ENCODE measurements around the gene KRAS.

GRCh38 chr12:25284024-25284423 is 33.3 kb upstream of the KRAS start:
- no peak for TF ChIP-seq POLR2A (IDR thresholded peaks at IDR 0.05)
- TF ChIP-seq, protein P1, sequence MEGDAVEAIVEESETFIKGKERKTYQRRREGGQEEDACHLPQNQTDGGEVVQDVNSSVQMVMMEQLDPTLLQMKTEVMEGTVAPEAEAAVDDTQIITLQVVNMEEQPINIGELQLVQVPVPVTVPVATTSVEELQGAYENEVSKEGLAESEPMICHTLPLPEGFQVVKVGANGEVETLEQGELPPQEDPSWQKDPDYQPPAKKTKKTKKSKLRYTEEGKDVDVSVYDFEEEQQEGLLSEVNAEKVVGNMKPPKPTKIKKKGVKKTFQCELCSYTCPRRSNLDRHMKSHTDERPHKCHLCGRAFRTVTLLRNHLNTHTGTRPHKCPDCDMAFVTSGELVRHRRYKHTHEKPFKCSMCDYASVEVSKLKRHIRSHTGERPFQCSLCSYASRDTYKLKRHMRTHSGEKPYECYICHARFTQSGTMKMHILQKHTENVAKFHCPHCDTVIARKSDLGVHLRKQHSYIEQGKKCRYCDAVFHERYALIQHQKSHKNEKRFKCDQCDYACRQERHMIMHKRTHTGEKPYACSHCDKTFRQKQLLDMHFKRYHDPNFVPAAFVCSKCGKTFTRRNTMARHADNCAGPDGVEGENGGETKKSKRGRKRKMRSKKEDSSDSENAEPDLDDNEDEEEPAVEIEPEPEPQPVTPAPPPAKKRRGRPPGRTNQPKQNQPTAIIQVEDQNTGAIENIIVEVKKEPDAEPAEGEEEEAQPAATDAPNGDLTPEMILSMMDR (IDR thresholded peaks at IDR 0.05) = no peak
